NOMO-1 treated with dmso at 0.1 percent for 144 hours (cell line): ENCODE measurements around the gene IMMP1L.

Experiments used
- DNase-seq: peaks from one replicate; lab custom pipeline; 2025; ENCODE audit not compliant: unreplicated experiment; lab: John Stamatoyannopoulos, UW

Gene IMMP1L

DNA sequence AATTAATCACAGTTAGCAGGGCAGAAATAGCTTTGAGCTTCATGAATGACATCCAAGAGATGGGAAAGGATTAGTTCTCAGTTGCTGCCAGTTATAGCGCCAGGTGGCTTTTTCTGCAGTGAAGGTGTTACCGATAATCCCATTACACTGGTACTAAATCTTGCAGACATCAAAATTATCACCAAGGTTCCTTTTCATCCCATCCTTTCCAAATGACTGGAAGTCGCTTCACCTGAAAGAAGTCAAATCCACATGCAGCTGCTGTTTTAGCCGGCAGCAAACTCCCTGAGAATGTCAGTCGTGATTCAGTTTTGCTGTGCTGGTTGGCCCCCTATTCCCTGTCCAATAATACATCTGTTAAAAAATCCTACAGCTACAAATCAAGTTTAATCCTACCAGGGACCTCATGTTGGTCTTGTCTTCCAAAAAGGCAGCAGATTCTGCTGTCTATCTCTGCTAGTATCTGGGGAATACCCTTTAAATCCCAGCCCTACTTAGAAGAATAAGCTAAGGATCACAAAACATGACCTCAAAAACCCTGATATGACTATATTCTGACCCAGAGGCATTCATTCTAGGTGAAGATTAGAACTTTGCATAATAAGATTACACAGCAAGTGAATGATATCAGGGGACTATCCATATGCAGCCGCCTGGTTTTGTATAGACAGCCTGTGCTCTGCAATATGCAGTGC, 31.7 kb downstream of the IMMP1L start:
- no peak for DNase-seq

DNA sequence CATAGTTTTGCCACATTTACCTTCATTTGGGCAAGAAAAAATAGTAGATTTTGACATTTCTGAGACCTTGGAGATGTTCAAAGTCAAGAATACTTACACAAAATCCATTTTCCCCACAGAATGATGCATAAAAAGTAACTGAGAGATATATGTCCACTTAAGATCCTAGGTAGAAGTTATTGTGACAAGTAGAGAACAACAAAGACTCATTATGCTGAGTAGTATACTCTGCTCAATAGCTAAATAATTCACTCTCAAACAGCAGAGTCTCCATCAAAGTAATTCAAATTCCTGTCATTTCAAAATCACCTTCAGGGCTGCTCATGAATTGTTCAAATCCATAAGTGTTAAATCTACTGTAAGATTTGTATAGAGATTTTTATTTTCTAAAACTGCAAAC, 35.3 kb downstream of the IMMP1L start:
- DNase-seq = no peak

DNA sequence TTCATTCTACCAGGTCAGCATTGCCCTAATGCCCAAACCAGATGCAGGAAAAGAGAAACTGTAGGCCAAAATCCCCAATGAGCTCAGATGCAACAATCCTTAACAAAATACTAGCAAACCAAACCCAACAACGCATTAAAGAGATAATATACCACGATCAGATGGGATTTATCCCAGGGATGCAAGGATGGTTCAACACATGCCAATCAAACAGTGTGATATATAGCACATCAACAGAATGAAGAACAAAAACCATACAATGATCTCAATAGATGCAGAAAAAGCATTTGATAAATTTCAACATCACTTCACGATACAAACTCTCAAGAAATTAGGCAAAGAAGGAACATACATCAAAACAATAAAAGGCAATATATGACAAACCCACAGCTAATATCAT, 45.0 kb downstream of the IMMP1L start:
- DNase-seq = no peak

DNA sequence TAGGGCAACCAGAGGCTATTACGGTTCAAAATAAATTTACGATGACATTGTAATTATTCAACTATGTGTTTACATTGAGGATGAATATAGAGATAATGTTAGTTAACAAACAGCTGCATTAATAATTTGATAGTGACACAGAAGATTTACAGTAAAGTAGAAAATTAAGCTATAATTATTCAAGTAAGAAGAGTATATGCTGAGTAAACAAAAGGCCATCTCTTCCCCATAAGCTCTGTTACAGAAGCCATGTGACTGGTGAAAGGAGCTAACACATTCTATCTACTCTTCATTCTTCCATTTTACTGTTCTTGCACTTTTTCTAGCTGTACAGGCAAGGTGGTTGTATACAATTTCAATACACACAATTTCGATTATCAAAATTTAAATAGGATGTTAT, 54.2 kb downstream of the IMMP1L start:
- no peak for DNase-seq

DNA sequence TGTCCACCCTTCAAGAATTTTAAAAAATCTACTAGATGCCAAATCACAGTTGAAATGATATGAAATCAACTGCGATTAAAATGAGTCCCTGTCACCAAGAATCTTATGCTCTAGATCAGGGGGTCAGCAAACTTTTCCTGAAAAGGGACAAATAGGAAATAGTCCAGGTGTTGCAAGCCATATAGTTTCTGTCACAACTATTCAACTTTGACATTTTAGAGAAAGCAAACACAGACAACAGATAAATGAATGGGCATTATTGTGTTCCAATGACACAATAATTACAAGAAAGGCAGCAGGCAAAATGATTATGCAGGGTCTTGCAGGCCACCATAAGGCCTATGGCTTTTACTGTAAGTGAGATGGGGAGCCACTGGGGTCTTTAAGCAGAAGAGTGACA, 58.6 kb downstream of the IMMP1L start:
- DNase-seq = no peak

DNA sequence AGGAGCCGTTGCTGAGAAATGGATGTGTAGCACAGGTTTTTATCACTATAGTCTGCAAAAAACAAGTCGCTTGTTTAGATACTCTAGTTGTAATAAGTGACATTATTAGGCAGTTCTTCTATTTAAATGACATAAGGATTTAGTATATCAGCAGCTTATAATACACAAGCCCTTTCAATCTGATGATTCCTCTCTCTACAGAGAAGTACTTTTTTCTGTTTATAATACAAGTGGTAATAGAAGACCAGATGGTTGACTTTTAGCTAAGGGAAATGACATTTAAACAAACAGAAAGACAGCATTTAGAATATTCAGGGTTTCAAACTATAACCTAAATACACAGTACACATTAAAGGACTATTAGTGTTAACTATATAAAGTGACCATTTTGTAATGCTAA, 60.4 kb downstream of the IMMP1L start:
- no peak for DNase-seq

DNA sequence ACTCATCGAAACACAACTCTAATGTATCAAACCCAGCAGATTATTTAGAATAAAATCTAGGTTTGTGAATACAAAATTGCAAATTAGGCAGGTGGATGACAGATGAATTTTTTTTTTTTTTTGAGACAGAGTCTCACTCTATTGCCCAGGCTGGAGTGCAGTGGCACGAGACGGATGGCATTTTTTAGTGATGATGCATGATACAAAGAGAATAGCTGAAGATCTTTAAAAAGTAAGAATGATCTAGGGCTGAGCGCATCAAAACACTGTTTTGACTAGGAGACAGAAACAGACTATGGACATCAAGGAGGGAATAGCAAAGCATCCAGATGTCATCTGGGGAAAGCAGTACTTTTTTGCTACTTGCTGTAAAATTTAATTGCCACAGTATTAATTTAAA, 63.8 kb downstream of the IMMP1L start:
- no peak for DNase-seq

DNA sequence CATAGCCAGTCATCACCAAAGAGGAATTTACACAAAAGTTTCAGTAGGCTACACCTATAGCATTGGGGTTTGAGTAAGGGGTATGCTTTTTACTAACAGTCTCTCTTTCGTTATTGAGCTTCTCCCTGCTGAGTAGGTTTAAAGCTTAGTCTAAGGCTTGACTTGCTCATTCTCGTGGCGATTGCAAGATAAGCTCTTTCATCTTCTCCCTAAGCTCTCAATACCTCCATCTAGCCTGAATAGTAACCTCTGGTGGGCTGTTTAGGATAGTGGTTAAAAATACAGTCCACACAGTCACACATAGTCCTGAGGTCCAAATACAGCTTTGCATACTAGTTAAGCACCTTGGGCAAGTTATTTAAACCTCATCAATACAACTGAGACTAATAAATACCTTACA, 65.6 kb downstream of the IMMP1L start:
- DNase-seq = no peak

DNA sequence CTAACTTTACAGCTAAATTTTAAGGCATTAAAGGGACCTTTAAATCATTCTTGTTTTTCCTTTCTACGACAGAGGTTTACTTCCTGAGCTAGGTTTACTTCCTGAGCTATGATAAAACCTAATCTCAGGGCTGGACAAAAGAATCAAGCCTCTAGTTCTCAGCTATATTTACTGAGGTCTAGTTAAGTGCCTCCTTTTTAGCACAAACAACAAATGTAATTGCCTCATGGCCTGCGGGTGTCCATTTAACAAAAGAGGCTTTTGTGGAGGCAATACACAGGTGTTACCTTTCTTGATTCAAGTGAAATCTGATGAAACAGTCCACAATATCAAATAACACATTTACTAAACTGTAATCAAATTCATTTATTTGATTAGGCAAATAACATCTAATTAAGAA, 67.3 kb downstream of the IMMP1L start:
- no peak for DNase-seq

DNA sequence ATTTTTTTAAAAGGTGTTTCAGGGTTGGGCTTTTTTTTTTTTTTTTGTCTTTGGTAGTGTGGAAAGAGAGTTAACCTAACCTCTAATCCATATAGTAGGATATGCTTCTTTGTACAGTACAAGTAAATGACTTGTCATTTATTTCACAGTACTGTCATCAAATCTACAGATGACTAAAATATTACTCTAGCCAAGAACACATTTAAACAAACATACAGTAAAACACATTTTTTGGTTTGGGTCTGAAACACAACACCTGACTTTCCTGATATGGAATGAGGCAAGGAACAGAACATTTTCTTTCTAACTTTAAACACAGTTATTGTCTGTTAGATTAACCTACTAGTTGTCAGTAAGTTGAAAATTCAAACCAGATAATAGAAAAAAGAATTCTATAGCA, 68.1 kb downstream of the IMMP1L start:
- no peak for DNase-seq

DNA sequence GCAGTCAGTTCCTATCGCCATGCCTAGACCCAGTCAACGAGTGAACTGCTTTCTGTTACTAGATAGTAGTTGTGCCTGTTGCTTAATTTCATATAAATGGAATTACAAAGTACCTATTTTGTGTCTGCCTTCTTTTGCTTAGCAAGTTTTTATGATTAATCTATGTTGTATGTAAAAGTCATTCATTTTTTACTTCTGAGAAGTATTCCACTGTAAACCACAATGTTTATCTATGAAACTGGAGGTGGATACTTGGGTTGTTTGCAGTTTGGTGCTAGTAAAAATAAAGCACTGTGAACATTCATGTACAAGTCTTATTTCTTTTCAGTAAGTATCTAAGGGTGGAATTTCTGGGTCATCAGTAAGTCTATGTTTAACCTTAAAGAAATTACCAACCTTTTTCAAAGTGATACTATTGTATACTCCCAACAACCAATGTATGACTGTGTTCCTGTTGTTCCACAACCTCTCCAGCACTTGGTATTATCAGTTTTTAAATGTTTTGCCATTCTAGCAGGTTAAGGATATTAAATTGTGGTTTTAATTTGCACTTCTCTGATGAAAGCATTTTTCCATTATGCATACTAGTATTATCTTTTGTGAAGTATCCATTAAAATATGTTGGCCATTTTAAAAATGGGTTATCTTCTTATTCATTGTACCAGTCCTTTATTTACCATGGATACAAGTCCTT, 71.5 kb downstream of the IMMP1L start:
- DNase-seq = no peak

DNA sequence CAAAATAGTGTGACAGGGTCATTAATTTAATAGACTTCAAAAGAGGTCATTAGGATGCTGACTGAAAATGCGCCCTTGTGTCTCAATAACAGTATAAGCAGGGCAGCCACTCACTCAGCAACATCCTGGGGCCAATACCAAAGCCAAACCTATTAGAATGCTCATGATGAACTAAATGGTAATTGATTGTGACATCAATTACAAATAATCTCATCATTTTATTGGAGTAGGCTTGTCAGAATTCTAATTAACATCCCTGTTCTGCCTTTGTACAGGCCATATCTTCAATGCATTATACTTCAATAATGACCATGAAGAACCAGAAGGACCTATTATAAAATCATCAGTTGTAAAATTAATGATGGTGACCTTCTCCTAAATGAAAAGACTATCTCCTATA, 75.6 kb downstream of the IMMP1L start:
- DNase-seq = no peak

DNA sequence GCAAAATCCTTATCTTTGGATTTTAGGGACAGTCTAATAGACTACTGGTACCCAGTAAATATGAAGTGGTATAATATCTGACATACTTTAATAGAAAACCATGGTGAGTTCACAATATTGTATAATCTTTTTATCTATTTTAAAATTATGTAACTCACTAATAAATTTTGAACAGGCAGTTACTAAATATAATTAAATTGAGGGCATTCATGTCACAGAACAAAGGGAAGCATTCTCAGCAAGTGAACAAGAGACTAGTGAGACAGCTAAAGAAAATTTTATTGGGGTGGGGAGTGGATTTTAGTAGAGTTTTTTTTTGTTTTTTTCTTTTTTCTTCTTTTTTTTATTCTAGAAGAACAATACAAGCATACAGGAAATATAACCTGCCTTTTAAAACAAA, 84.8 kb downstream of the IMMP1L start:
- no peak for DNase-seq

DNA sequence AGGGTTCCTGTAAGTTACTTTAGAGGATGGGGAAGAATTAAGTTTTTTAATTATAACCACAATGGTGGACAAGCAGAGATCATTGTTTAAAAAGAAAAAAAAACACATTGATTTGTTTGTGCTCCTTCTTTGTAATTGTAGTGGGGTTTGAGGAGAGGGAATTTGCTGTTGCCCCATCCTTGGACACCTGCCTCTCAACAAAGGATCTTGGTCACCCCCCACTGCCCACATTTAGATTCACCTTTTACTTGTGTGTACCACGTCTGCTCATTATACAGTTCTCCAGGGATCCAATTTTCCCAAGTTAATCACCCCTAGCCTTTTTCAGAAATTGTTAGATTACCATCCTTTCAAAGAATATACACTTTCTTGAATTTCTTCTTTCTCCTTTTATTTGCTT, 86.7 kb downstream of the IMMP1L start:
- no peak for DNase-seq

DNA sequence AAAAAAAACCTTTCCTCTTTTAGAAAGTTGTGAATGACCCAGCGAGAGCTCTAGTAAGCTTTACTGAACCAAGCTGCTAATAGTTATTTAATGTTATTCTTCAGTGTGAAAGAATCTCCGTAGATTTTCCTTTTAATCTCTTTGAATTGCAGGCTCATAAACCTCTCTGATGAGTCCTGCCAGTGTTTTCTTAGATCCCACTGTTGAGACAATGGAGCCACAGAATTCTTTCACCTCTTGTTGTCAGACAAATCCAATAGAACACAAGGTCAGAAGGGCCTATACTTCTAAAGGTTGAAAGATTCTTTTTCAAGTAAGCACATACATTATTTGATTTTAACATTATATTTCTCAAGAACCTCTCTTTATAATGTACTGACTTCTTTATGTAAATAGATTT, 87.6 kb downstream of the IMMP1L start:
- DNase-seq = no peak

DNA sequence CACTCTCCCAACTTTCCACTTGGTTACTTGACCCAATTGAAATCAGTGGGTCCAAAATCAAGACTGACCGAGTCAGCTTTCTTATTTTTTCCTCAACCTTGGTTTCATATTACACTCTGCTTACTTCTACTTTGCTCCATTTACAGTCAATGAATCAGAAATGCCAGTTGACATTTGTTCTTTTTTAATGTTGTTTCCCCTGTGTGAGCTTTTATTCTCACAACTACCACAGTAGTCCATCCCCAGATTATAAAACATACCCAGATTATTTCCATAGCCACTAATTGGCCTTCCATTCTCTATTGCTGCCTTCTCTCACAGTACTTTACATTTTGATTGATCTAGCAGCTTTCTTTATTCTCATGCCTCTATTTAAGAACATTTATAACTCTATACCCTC, 89.8 kb downstream of the IMMP1L start:
- no peak for DNase-seq

DNA sequence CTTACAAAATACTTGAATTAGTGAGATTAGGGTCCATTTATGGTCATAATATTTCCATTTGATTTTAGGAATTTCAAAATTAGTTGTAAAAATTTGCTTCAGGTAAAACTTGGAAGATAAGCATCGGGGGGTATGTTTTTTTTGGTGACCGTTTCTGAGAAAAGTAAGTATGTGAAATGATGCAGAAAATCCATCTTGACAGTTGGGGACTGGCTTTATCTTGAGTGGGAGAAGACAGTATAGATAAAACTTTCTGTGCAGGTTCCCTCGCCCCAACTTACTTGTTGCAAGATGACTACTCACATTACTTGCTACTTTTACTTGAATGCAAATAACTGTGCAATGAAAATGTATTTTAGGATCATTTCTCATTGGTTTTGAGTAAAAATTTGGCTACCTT, 90.3 kb downstream of the IMMP1L start:
- no peak for DNase-seq

DNA sequence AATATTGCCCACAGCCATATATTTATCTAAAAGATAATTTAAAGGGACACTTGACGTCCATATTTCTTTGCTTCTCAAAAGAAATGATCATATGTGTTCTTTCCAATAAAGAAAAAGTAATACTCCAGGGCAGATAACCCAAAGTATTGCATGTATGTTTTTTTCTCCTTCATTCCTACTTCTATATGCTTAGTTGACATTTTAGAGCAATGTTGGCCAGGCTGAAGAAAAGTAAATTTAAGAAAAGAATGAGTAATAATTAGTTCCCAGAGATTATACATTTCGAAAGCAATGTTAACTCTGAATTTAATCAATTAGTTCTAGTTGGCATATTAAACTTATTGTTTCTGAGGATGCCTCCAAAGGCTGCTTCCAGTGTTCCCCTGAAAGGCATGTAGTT, 91.6 kb downstream of the IMMP1L start:
- DNase-seq = no peak

DNA sequence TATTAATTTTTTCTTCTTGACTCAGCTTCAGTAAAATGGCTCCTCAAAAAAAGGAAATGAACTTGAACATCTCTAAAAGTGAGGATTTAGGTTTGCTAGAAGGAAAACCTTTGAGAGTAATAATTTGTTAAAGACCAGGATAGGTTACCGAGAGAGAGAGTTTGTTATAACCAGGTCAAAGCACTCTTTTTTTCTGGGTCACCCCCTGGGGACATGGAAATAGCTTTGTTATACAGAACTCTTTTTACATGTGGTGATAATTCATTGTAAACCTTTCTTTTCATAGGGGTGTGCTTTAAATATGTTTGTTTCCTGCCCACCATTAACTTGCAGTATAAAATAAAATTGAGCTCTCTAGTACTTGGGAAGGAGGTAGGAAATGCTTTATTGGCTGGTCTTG, 92.1 kb downstream of the IMMP1L start:
- DNase-seq = no peak

DNA sequence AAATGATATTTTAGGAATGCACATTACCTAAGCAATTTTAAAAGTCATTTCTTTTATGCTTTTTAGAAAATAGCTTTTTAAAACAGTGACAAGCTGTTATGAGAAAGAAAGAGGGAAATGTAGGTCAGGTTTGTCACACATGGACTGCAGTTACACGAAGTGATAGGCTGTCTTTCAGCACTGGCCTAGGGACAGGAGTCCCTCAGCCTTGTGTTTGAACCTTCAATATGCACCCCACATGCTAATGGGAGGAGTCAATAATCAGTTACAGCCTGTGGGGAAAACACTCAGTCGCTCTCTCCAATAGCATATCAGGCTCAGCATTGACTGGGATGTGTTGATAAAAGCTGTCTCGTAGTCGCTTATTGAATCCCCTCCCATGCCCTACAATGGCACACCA, 94.0 kb downstream of the IMMP1L start:
- DNase-seq = no peak

DNA sequence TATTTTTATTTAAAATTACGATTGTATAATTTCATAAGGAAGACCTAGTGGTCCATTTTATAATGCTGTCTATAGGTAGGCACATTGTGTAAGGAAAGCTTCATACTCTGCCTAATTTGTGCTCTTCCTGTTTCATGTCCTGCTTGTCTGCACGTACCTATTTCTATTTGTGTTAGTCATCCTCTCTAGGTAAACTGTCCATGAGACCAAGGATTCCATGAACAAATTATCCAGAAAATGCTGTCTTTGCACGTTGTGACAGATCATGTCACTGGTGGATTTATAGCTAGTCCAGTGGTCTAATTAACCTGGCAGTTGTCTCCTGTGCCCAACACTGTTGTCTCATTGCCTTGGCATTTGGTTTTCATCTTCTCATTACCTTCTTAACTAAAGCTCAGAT, 95.1 kb downstream of the IMMP1L start:
- DNase-seq = no peak

DNA sequence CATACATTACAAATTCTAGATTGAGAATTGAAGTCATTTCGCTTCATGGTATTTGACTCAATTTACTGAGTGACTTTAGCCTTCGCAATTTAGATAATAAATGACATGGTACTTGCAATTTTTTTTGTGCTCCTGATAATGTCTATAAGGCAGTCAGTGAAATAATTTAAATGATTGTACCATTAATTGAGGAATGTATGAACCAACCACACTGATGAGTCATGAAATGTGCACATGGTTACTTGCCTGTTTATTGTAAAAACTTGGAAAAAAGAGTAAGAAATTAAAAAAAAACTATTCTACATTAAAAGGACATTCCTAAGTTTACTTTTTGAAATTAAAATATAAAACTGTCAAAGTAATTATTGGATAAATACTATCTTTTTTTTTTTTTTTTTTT, 96.5 kb downstream of the IMMP1L start:
- DNase-seq = no peak

DNA sequence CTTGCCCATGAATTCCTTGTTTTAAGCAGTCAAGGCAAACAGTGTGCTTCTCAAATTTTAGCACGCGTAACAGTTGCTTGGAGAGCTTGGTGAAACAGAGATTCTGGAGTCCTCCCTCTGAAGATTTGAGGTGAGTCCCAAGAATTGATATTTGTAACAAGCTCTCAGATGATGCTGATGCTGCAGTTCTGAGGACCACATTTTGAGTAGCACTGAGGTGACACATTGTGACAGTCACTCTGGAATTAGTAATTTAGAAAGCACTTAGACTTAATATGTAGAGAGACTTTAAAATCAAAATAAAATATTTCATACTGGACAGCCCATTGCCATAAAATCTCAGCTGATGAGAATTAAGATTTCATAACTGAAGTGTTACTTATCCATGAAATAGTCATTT, 101.2 kb downstream of the IMMP1L start:
- no peak for DNase-seq
